Fibroblast of skin of right biceps (primary cell): Measurements from ENCODE around the gene JAKMIP2.
"Not testable (repeated sequence)": the region's sequence is repeated elsewhere in the genome, so short reads cannot be mapped to it uniquely, and the experiment has no call there.

Source experiments
- DNase-seq: peaks from one replicate; pipeline ENCODE4 v3.0.0-alpha.2; 2013

JAKMIP2 gene

DNA sequence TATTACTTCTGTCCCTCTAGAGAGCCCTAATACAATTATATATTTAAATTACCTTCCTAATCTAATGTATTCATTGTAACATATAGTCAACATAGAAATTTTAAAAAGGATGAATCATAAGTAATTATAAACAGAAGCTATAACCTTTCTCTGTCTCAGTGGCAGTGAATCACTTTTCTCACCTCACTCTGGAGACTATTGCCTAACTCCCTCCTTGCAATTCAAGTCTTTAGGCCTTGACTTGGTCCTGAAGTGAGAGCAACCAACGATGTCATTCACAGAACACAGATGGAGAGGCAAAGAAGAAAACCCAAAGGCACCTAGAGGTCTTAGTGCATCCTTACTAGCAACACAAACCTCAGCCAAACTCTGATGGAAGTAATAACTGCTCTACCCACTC is 139.4 kb downstream of the JAKMIP2 start:
- peak; percentile 27 for DNase-seq

DNA sequence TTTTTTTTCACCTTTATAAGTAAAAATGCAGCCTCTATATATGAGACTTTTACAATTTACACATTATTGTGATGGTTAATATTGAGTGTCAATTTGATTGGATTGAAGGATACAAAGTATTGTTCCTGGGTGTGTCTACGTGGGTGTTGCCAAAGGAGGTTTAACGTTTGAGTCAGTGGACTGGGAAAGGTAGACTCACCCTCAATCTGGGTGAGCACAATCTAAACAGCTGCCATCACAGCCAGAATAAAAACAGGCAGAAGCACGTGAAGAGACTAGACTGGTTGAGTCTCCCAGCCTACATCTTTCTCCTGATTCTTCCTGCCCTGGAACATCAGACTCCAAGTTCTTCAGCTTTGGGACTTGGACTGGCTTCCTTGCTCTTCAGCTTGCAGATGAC is 139.9 kb downstream of the JAKMIP2 start:
- DNase-seq = no peak

DNA sequence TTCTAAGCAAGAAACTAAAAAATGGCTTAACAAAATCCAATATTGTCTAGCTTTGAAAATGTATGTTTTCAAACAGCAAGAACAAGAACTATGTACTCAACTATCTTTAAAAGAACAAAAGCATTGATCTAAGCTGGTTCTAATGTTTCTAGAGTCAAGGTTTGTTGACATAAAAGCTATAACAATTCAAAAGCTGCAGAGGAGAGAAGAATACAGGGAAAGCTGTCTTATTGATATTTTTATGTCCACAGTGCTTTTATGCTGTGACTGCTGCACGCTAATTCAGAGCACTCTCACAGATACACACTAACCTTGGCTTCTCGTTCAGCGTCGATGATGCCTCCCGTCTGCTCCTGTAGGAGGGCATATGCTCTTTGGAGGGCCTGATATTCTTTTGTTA is 143.2 kb downstream of the JAKMIP2 start:
- DNase-seq = no peak

DNA sequence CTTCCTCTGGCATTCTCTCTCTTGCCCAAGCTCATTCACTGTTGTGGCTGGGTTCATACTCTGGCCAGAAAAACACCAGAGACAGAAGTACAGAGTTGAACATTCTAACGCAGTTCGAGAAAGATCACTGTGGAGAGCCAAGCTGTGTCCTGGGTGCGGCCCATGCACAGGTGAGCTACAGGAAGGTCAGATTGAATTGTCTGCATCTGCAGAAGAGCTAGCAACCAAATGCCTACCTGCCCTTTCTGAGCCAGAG is 145.9 kb downstream of the JAKMIP2 start:
- DNase-seq = no peak

DNA sequence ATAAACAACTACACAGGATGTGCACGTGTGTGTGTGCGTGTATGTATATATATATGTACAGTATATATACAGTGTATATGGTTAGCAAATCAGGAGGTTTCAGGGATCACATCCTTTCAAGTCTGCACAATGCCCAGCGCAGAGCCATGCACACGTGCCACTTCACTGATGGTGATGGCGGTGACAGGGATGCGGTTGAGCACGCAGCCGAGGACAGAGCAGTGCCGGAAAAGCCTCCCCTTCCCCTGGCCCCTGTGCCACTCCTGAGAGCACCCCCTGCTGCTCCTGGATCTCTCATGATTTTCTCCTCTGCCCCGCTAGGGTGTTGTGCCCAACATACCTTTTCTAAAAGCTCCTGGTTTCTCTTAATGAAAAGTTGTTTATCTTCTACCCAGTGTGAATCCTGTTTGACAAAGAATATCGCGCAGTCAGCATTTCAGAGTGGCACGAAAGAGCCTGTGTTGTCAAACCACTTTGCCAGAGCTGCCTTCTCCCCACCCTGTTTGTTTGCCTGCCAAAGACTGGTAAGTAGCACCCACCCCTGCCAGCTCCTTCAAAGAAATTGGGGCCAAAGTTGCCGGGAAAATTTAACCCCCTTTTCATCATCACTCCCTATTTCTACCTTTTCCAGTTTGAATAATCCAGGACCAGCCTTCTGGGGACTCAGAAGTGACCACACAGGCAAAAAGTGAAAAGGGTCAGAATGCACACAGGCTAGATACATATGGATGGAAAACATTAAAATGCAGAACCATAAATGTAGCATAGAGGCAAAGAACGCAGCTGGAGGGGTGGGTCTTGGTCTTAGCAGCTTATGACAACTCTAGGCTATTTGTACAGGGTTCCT is 146.4 kb downstream of the JAKMIP2 start:
- no peak for DNase-seq

DNA sequence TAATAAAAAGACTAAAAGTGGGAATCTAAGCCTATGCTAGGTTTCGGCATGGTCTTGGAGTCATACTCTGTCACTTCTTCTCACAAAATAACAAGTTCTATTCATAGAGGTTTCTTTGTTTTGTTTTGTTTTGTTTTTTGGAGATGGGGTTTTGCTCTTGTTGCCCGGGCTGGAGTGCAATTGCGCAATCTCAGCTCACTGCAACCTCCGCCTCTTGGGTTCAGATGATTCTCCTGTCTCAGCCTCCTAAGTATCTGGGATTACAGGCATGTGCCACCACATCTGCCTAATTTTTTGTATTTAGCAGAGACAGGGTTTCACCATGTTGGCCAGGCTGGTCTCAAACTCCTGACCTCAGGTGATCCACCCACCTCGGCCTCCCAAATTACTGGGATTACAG is 147.1 kb downstream of the JAKMIP2 start:
- DNase-seq = not testable (repeated sequence)

DNA sequence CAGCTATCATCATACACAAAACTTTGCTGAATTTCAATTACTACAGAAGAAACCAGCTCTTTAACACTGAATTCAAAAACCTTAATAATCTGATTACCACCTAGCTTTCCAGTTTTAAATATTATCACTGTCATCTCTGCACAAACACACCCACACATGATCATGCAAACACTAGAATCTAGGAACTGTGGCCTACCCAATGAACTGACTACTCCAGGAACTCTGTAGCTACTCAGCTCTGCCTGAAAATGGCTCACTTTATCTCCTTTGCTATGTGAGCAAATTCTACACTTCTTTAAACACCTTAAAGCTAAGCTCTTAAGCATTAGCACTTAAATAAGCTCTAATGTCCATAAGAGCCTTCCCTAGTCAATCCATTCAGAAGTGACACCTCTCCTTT is 149.4 kb downstream of the JAKMIP2 start:
- no peak for DNase-seq

DNA sequence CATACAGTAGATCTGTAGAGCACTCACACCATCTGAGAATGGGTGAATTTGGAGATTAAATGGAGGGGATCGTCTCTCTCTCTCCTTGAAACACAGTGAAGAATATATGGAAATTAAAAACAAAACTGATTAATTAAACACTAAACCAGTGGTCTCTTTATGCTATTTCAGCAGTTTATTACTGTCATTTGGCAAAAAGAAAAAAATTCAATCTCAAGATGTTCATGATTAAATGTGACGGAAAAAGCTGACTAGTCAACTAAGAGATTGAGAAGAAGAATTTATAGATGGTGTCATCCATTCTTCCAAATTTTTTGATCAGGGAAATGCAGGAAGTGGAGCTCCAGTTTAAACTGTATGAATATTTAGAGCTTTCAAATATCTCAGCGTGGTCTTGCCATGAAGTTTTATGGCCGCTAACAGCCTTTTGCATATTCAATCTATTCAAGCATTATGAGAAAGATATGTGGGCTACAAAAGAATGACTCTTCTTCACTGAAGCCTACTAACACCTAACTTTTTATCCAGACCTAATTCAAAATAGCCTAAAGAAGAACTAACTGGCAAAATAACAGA is 151.0 kb downstream of the JAKMIP2 start:
- DNase-seq = no peak

DNA sequence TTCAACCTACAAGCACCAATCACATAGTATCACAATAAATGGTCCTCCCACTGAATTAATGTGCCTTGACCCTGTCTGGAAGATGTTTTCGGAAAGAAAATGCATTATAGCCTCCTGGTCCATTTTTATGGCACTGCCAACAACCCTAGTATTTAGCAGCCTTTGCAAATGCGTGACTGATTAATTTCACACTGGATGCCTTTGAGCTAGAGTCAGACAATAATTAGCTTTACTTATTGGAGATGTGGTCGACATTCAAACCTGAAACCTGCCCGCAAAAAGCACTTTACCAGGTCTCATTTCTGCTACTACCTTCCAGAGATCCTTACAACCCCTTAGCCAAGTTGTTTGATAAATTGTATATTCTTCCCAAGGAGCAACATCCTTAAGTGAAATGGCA is 153.3 kb downstream of the JAKMIP2 start:
- no peak for DNase-seq

DNA sequence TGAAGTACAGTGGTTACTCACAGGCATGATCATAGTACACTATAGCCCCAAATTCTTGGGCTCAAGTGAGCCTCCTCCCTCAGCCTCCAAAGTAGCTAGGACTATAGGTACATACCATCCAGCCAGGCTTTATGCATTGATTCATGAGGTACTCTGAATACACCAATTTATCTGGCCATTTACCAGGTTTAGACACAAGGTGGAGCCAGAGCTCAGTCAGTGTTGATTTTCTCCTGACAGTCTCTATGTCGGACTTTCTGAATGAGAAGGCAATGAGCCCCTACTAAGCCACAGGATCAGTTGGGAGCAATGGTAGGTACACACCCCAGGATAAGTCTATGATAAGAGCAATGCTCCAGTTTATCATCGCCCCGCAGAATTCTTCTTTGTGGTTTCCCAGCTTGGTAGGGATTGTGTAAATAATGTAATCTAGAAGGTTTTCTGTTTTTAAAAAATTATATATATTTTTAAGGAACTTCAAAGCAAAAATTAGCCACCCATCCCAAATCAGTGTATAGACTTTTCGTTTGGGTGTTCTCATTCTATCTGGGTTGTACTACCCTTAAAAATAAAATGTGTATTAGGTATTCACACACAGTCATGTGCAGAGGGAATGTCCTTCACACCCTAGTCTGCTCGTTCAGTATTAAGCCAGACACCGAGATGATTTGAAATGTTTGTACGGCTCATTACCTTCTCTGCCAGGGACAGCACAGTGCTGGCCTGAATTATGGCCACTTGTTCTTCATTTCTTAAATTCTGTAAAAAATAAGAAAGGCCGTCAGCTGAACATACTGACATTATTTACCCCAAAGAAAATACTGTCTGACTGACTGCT is 154.3 kb downstream of the JAKMIP2 start:
- DNase-seq = peak; percentile 60

DNA sequence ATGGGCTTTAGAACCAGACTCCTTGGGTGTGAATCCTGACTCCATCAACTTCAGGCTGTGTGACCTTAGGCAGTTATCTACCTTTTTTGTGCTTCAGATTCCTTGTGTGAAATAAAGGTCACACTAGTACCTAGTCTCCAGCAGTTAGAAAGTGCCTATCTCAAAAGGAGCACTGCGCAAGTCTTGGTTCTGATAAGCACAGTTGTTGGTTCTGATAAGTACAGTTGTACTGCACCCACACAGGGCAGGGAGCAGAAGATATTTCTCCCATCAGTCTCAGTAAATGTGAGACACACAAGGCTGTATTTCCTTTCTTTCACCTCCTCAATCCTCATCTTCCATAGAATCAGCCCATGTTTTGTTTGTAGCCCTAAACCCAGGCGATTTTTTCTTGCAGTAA is 156.1 kb downstream of the JAKMIP2 start:
- DNase-seq = no peak

DNA sequence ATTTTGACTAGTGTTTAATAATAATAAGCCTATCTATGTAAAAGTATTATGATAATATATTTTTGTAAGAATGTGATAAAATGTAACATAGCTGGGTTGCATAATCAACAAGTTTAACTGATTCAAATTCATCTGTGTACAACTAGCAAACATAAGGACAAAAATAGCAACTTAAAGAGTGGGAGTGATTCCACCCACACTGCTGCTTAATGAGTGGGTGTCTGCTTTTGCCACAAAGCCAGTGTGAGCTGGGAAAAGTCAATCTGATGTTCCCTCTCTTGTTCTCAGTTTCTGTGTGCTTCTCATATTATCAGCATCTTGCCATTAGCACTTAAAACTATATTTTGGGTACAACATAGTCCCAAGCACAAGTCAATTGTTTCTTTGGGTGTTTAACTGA is 161.5 kb downstream of the JAKMIP2 start:
- no peak for DNase-seq

DNA sequence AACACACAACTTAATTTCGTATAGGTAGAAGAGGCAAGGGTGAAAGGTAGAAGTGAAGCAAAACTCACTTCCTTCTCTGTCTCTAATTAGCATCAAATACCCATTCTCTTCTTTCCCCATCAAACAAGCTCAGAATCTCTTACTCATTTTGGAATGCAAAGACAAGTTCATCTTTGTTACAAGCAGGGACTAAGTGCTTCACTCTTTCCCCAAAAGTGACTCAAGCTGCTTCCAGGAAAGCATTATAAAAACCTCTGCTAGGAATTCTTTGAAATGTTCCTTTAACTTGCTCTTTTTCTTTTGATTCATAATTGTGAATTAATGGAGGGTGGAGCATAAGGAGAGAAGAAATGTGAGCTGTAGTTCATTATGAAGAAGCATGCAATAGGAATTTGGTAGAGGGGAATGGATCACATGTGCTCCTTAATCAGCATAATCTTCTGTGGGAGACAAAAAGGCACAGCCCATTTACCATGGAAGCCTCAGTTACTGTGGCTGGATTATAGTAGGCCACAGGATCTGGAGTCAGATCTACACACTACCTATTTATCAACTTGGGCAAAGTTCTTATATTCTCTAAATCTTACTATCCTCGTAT is 163.1 kb downstream of the JAKMIP2 start:
- DNase-seq = peak; percentile 14

DNA sequence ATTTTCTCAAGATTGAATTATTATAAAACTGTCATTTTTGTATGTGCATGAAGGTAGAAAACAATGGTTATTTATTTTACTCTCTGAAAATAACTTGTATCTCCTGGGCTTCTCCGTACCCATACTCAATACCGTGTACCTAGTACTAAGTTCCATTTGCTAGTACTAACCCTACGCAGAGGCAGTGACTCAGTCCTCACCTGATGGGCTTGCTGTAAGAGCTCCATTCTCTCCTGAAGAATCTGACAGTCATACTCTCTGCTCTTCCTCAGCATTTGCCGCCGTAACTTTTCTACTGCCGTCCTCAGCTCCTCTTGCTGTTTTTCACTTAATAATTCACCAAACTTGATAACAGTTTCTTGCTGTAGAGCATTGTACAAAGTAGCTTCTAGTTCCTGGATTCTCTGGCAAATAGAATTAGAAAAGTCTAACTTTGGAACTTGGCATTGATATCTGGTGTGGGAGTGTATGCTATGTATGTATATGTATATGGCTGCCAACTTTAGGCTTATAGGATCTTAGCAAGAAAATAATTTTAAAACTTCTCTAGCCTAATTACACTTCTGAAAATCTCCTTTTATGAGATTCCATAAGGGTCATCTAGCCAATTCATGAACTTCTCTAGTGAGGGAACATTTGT is 164.7 kb downstream of the JAKMIP2 start:
- no peak for DNase-seq

DNA sequence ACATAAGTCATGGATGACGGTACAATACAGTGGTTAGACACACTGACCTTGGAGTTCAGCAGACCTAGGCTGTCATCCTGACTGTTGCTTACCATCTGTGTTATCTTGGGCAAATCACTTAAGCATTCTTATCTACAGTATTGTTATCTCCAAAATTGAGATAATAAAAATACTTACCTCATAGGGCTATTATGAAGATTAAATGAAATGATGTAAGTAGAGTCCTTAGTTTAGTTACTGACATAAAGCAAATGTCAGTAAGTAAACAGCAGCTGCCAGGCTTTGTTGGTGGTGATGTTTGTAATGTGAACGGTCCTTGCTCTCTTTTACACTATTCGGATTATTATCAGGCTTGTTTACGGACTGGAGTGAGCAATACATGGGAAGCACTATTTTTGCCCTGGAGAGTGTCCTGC is 165.3 kb downstream of the JAKMIP2 start:
- no peak for DNase-seq

DNA sequence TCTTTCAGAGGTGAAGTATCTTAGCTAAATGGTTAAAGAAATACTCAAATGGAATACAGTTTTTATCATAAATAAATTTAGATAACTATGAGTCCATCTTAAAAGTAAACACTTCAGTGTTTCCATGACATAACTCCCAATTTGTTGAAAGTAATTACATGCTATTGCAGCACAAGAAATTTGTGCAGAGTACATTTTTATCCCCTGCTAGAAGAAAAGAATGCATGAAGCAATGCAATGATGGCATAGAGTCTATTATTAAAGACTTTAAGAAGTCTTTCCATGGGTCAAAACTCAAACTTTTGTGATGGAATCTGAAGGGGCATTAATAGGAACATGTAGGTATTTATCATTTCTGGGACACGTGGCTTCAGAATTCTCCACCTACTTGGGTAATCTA is 166.1 kb downstream of the JAKMIP2 start:
- no peak for DNase-seq

DNA sequence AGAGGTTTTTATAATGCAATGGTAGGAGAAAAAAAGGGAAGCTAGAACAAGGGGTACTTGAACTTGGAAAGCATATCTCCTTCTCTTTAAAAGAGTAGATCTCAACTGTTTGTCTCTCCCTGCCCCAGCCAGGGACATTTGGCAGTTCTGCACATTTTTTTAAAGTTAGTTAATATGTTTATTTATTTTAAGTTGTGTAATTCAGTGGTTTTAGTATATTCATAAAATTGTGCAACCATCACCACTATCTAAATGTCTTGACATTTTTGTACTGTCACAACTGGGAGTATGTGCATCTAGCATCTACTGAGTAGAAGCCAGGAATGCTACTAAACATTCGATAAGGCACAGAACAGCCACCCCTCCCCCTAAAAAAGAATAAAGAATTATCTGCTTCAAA is 169.2 kb downstream of the JAKMIP2 start:
- DNase-seq = peak; percentile 62

DNA sequence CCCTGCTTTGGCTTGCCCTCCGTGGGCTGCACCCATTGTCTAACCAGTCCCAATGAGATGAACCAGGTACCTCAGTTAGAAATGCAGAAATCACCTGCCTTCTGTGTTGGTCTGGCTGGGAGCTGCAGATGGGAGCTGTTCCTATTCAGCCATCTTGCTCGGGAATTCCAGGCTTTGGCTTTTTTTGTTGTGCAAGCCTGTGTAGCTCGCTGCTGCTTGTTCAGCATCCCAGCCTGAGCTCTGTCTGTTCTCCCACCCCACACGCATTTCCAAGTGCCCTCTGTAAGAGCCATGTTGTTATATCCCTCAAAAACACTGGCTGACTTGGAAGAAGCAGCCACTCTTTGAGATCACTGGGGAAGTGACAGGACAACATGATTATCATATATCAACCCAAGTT is 171.0 kb downstream of the JAKMIP2 start:
- DNase-seq = no peak

DNA sequence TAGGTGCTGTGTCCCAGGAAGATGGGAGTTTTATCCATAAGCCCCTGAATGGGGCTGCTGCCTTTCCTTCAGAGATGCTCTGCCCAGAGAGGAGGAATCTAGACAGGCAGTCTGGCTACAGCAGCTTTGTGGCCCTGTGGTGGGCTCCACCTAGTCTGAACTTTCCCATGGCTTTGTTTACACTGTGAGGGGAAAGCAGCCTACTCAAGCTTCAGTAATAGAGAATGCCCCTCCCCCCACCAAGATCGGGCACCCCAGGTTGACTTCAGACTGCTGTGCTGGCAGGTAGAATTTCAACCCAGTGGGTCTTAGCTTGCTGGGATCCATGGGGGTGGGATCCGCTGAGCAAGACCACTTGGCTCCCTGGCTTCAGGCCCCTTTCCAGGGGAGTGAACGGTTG is 171.7 kb downstream of the JAKMIP2 start:
- no peak for DNase-seq

DNA sequence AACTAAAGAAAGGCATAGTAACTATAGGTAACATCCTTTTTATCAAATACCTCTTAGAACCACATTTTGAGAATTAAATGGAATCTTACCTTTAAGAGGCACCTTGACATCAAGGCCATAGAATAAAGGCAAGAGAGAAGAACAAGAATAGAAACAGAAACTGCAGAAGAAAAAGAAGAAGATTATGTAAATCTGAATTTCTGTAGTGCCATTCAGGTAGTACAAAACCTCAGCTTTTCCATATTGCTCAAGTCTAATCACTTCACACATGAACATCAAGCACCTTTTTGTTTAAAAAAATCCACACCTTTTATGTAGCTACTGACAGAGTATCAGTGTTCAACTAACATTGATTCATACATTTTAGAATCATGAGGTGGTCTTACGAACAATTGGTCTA is 180.9 kb downstream of the JAKMIP2 start:
- no peak for DNase-seq

DNA sequence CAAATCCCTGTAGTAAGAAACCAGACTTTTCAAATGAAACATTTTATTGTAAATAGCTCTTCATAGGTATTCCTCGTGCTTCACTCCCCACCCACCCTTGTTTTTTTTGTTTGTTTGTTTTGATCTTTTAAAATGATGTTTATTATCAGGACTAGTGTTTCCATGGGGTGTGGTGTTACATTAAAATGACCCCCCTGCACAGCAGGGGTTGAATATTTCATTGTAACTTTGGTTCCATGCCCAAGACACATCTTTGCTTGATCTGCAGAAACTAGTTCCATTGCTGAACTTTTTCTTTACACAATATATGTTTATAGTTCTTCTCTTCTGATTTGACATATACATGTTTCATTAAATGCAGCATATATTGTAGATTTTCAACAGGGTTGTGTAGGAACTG is 191.4 kb downstream of the JAKMIP2 start:
- no peak for DNase-seq

DNA sequence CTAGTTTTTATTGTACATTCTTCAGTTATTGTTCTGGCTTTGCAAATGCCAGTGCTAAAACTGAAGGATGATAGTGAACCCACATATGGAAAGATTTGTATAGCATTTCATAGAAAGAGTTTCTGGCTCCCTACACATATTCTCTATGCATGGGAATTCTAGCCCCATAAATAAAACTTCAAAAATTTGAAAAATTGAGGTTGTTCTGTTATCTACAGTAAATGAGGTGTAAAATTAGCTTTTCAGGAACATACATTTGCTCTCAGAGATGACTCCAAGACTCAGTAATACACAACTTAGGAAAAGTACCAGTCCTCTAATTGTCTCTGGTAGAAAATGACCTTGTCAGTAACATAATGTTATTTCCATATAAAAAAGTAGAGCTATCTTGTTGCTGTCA is 192.4 kb downstream of the JAKMIP2 start:
- DNase-seq = no peak

DNA sequence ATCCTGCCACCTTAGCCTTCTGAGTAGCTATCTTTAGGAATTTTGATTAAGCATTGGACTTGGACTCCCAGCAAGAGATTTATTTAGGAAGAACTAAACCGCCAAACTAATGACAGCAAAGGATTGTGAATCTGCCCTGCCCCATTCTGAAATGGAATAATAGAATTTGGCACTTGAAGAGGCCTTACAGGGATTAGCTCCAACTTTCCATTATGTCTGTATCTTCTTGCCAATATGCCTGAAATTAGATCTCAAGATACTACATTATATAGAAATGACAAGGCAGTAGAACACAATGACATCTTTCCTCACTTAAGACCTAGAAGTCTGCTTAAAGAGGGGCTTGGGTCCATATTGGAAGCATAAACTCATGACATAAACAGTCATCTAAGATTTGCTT is 195.7 kb downstream of the JAKMIP2 start:
- DNase-seq = no peak
